Measurements from ENCODE around the gene NHSL2.

NHSL2 gene

DNA sequence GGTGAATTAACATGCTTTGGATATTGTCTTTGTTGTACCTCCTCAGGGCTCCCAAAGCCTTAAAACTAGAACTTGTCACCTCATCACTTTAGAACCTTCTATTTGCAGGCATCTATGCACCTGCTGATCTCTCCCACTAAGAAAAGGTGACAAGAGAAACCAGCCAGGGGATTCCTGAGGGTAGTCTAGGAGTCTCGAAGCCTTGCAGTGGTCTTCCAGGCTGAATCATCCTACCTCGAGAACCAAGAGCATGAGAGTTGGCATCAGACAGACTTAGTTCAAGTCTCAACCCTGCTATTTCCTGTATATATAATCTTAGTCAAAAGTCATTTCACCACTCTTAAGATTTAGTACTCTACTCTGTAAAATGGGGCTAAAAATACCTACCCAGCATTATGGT is 191.5 kb downstream of the NHSL2 start:
- DNase-seq (ENCODE audit: extremely low read depth in 1 of 2, low read depth in 1 of 2): no peak

DNA sequence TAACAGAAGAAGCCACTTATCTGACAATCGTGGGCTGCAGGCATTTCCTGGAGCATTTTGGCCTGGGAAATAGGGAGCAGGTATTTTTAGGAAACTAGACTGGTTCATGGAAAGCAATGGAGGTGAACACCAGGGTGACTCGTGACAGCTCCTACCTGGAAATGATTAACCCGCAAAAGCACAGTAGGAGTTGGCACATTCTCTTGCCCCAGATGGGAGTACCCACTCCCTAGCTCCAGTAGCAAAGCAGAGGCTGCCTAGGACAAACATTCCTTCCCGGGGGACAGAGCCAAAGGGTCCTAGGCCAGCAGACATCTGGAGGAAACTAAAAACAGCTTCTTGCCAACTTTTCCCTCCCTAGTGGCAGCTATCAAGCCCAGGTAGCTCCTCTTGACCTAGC is 192.1 kb downstream of the NHSL2 start:
- no peak for DNase-seq (ENCODE audit: extremely low read depth in 1 of 2, low read depth in 1 of 2)

DNA sequence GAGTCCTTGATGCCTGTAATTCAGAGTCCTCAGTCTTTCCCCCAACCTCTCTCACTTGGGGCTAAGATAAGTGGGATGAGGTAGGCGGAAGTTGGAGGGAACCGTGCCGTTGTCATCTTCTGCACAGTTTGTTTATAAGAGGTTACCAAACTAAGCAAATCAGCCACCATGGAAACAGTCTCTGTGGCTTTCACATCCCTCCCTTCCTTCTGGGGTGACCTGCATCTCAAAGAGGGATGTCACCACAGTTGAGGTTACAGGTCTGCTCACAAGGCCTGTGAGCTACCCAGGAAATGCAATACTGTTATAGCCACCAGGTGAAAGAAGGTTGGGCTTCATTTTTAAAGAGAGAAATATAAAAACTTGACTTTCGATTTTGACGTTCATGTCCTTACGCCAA is 194.8 kb downstream of the NHSL2 start:
- peak in 1 of 2 donors; percentile 19 for DNase-seq (ENCODE audit: extremely low read depth in 1 of 2, low read depth in 1 of 2)

DNA sequence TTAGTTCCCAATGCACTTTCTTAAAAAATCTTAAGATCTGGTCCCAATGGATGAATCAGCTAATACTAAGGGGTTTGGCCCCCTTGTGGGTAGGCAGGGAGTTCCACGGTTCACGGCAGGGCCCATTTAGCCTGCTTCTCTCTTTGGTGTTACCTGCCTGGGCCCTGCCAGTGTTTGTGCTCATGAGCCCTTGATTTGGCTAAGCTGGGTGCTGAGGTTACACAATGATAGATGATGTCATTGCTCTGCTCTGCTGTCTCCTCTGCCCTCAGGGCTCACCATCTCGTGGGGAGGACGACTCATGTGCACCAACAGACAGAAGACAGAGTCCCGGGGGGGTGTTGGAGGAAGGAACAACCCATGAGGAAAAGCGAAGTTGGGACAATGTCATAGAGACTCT is 196.7 kb downstream of the NHSL2 start:
- no peak for DNase-seq (ENCODE audit: extremely low read depth in 1 of 2, low read depth in 1 of 2)

DNA sequence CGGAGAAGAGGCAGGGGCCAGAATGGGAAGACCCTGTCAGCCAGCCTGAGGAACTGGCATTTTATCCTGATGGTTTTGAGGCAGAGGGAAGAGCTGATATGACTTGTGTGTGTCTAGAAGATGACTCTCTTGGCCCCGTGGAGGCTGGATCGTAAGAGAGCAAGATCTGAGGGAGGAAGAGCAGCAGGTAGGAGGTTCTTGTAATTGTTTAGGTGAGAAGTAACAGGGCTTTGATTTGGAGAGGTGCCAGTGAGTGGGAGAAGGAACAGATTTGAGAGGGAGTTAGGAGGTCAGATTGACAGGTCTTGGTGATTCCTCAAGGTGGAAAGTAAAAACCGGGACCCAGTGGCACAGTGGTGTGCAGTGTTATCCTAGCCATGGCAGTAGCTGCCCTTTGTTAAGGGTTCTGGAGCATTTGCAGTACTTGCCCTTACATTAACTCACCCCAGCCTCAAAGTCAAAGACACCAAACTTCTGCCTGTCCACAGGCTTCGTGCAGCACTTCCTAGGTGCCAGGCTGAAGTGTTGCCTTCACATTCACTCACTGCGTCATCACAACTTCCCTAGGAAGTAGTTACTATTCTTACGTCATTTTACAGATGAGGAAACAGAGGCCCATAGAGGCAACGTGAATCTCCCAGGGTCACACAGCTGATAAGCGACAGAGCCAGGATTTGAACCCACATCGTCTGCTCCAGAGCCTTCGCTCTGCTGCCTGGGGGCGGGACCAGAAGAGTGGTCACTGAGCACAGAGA is 197.4 kb downstream of the NHSL2 start:
- DNase-seq (ENCODE audit: extremely low read depth in 1 of 2, low read depth in 1 of 2): no peak

DNA sequence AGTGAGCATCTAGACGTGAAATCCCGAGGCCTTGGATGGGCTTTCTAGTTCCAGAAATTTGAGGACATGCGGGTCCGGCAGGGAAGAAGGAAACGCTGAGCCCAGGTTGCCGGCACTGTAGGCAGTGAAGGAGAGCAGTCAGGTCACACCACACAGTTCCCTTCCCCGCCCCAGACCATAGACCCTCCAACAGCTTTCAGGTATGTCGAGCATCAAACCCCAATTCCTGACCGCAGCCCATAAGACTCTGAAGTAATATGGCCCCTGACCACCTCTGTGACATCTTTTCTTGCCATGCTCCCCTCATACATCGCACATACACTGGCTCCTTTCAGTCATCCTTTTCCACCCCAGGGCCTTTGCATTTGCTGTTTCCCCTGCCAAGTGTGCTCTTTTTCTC is 198.0 kb downstream of the NHSL2 start:
- no peak for DNase-seq (ENCODE audit: extremely low read depth in 1 of 2, low read depth in 1 of 2)

DNA sequence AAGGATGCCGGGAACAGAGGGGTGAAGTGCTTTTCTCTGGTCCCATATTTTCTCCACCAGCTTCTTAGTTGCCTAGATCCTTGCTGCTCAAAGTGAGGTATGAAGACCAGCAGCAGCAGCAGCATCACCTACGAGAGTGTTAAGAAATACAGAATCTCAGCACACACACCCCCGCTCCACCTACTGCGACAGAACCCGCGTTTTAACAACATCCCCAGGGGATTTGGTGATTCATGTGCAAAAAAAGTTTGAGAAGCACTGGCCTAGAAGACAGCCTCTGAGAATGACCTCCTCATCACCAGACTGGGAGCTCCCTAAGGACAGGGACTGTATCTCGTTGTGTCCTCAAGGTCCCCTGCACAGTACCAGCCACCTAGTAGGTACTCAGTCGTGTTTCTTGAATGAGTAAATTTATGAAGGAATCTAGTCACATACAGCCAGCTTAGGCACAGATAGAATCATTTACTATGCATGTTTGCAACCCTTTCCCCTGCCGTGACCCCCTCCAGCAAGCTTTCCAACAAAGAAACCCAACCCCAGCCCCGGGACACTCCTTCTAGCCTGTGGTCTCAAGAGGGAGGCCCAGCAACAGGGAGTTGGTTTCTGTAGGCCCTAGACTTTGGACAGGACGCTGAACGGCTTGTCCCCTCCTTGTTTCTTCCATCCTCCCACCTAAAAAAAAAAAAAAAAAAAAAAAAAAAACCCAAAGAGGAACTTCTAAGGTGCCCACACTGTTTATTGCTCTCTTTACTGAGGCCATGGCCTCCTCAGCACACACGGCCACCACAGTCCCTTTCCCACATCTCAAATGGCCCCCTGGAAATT is 199.6 kb downstream of the NHSL2 start:
- DNase-seq (ENCODE audit: extremely low read depth in 1 of 2, low read depth in 1 of 2): no peak

DNA sequence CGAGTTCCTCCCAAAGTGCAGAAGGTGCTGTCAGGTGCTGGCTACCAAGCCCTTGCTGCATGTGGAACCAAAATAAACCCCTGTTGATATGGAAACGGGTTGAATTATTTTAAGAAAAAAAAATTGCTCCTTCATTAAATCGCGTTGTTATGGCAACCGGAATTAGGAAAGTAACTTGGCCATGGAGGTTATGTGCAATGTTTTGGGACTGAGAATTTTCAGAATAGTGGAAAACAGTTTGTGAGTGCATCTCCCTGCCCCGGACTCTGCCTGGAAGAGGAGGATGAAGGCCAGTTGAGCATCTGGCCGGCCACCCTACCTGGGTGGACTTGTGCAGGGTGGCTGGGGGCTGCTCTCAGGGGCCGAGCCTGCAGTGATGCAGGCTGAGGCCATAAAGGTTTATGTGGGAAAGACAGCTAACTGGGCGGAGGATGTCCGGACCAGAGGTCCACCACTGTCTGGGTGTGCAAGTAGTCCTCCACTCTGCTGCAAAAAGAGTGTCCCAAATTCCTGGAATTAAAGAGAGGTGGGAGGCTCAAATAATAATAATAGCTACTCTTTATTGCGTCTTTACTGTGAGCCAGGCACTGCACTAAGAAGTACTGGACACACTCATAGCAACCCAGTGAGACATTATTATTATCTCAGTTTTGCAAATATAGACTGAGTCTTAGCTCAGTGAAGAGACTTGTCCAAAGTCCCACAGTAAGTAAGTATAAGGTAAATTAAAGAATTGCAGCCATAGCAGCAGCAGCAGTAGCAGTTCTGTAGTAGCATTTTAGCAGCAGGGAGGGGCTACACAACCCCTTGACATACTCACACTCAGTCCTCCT is 200.4 kb downstream of the NHSL2 start:
- DNase-seq (ENCODE audit: extremely low read depth in 1 of 2, low read depth in 1 of 2): no peak

DNA sequence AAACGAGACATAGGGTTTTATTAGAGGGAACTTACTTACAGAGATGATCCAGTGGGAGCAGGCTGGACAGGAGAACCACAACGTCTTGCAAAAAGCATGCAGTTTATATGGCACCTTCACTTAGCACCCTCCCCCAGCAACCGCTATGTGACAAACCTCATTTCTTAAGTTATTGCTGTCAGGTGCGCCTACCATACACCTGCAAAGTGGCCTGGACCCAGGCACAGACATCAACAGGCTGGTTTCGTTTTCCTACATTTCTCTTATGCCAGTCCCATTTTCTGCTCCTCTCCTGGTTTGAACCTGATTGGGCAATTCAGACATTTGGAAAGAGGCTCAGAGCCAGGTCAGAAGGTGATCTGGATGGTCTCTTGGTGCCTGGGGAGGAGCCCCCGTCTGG is 202.8 kb downstream of the NHSL2 start:
- no peak for DNase-seq (ENCODE audit: extremely low read depth in 1 of 2, low read depth in 1 of 2)

DNA sequence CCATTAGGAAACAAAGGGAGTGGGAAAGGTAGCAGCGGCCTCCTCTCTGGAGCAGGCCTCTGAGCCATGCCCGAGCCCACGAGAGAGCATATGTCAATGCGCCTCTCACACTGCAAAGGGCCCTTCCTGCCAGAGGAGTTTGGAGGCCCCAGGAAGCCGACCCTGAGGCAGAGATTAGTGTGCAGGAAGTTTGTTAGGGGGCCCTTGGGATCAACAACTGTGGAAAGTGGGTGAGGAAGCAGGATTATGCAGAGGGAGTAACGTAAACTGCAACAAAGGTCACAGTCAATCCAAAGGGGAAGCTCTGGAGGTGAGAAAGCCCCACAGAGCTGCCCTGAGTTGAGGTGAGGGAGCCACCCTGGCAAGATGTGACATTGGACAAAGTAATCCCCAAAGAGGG is 203.7 kb downstream of the NHSL2 start:
- no peak for DNase-seq (ENCODE audit: extremely low read depth in 1 of 2, low read depth in 1 of 2)

DNA sequence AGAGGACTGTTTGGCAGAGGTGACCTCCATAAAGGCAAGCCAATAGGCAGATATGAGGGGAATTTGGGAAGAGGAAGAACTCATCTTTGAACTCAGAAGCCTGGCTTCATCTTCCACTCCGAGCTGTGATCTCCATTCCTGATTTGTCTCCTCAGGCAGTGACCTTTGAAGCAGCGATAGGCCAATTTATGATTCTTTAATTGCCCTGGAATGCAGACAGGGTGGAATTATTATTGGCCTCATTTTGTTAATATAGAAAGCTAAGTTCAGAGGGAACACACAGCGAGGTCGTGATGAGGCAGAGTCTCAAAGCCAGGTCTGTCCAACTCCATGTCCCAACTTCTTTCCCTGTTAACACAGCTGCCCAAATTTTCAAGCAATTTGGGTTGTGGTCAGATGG is 204.2 kb downstream of the NHSL2 start:
- DNase-seq (ENCODE audit: extremely low read depth in 1 of 2, low read depth in 1 of 2): no peak

DNA sequence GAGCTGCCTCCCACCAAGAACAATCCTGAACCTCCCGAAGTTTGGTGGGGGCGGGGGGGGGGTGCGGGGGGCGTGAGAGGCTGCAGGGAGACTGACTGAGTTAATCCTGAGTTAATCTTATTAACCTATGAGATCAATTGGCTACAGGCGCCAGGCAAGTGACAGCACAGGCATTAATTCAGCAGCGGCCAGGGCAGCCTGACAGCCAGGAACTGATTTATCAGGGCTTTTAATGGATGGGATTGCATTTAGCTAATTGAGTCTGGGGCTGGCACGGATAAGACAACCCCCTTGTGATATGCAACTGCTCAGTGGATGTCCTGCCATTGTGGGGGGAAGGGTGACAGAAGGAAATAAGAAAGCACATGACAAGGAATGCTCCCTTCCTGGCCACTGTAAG is 204.7 kb downstream of the NHSL2 start:
- DNase-seq (ENCODE audit: extremely low read depth in 1 of 2, low read depth in 1 of 2): no peak

DNA sequence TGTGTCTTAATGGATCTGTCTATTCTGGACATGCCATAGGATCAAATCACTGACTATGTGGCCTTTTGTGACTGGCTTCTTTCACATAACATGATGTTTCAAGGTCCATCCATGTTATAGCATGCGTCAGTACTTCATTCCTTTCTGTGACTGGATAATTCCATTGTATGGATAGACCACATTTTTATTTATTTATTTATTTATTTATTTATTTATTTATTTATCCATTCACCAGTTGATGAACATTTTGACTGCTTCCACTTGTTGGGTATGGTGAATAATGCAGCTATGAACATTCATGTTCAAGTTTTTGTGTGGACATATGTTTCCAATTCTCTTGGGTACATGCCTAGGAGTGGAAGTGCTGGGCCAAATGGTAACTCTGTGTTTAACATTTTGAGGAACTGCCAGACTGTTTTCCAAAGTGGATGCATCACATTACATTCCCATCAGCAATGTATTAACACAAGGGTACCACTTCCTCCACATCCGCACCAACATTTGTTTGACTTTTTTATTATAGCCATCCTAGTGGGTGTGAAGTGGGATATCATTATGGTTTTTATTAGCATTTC is 207.1 kb downstream of the NHSL2 start:
- no peak for DNase-seq (ENCODE audit: extremely low read depth in 1 of 2, low read depth in 1 of 2)

DNA sequence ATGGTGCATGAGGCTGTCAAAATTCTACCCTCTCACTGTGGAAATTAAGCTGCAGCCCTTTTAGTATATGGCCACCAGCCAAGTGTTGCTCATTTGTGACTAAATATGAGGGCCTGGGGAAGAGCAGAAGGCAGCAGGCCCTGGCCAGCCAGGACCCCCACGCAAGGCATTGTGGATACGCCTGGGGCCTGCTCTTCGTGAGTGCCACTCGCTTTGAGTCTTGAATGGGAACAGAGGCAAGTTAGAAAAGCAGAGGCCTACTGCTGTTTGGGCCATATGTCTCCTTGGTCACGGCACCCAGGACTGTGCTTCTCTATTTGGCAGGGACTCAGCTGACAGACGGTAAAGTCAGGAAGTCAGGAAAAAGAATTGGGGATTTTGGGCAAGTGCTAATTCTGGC is 210.2 kb downstream of the NHSL2 start:
- no peak for DNase-seq (ENCODE audit: extremely low read depth in 1 of 2, low read depth in 1 of 2)

DNA sequence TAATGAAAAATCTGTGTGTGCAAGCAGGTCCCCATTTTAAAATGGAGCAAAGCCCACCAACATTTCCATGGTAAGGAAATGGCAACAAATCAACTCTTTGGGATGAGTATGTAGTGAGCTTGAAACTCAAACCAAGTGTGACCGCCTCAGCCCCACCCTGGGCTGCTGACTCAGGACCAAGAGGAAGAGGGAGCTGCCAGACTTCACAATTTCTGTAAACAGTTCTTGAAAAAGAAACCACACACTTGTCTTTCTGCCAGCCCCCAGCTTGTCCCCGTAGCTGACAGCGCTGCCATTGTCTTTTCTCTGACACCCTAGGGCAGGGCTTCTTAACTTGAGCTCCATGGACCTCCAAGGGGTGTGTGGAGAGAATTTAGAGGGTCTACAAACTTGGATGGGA is 210.7 kb downstream of the NHSL2 start:
- peak in 1 of 2 donors; percentile 15 for DNase-seq (ENCODE audit: extremely low read depth in 1 of 2, low read depth in 1 of 2)

DNA sequence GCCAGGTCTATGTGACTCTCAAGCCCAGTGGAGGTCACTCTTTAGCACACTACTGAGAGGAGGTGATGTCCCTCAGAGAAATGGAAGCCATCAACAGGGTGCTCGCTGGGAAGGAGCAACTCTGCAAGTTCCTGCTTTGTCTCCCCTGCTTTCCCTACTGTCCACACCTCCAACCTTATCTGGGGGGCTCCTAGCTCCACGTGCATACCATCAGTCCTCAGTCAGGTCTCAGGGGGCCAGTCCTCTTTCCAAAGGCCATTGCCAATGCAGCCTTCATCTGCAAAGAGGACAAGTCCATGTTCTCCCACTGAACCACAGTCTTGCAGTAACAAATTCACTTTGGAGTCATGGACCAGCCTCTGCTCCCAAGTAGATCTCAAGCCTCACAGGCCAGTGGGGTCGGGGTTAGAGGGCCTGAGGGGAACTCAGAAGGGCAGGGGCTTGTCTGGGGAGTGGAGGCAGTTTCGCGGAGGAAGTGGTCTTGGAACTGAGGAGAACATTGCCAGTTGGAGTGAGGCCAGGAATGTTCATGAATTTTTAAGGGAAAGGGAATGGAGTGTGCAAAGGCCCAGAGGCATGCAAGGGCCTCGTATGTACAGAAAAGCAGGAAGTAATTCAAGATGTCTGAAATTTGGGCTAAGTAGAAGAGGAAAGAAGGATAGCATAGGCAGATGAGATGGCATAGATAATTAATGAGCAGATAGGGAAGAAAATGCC is 212.1 kb downstream of the NHSL2 start:
- no peak for DNase-seq (ENCODE audit: extremely low read depth in 1 of 2, low read depth in 1 of 2)

DNA sequence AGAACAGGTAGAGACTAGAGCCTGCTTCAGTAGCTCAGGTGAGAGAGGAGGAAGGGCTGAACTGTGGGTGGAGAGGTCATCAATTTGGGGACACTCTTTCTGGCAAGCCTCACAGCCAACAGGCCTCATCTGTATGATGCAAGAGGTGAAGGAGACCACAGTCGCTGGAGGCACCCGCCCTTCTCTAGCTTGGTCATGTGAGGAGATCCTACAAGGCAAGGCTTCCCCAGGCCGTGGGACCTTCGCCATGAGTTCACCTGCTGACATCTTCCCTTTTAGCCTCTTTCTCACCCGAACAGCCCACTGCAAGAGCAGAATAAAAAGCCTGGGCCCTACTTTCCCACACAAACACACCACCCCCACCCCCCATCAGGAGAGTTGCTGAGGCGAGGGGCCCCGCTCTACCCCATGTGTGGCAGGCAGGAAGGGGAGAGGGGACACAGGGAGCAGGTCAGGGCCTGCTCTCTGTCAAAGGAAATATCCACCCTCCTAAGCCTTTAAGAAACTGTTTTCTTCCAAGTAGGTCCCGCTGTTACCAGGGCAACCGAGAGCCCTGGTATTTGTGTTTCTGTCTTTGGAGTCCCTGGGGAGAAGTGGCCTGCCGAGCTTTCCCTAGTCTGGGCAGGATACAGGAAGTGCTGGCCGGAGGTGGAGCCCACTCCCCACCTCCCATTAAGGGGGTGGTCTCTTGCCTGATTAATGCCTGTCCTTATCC is 213.0 kb downstream of the NHSL2 start:
- no peak for DNase-seq (ENCODE audit: extremely low read depth in 1 of 2, low read depth in 1 of 2)

DNA sequence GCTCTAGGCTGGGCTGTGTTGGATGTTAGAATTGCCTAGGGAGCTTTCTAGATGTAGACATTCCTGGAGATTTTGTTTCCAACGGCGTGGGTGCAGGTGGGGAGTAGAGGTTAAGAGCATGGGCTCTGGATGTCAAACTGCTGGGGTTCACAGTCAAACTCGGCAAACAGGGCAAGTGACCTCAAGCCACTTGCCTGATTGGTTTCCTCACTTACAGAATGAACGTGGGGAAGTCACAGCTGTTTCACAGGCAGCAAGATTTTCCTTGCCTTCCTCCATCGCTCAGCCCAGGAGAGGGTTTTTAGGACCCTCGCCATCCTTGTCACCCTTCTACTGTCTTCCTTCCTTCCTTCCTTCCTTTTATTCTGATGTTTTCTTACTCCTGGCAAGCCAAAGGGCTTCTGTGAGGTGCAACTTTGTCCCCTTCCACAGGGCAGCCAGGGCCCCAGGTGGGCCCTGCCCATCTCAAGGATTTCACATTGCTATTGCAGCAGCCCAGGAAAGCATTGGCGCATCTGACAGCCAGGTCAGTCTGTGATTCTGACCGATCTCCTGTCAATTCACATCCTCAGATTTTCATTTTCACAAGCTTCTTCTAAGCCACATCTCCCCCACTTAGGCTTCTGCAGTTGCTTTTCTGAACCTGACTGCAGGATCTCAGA is 214.0 kb downstream of the NHSL2 start:
- no peak for DNase-seq (ENCODE audit: extremely low read depth in 1 of 2, low read depth in 1 of 2)

DNA sequence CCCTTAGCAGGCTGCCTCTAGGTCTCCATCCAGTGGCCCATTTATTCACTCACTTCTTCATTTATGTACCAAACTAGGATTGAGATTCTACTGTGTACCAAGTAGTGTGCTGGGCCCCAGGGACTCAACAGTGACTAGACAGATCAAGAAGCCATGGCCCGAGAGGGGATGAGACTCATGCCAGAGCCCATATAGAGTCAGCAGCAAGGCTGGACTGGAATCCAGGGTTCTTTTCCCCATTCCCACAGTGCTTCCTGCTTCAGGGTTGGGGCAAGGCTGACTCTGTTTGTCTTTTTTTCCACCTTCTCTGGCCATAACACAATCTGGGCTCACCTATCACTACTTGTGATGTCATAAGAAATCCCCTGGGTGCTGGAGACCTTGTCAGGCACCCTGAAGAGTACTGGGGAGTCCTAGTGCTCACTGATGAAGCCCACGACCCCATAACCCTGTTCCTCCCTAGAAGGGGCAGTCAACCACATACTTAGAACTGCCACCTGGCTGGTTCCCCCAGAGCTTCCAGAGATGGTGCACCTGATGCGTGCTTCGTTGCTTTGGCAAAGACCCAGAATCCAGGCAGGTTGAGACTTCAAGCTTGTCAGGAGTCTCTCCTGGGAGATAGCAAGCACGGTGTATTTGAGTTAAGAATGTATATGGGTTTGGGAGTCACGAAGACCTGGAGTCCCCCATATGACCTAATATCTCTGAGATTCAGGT is 214.8 kb downstream of the NHSL2 start:
- DNase-seq (ENCODE audit: extremely low read depth in 1 of 2, low read depth in 1 of 2): no peak

All from activated CD8-positive, alpha-beta memory T cell treated with anti-CD3 and anti-CD28 coated beads for 1 hour (primary cell).